Right lobe of liver (tissue), 6 donors: ENCODE data around the gene CACNA1B. TPM values are rescaled to one million over a fixed set of nuclear protein-coding genes. Genes with fewer than 3 reads are reported as not detected.

ENCODE experiments used
- ATAC-seq, 4 donors: fragments of 200-7000 bp; cut with Tn5 transposase; one replicate each; pipeline ENCODE4 v1.9.1; 2020; ENCODE audit warnings: mild to moderate bottlenecking in 4 of 4, moderate library complexity in 4 of 4
- DNase-seq, 3 donors: peaks; one replicate each; pipeline ENCODE4 v3.0.0-alpha.2; 2020
- H3K27ac ChIP-seq, 3 donors: fragments of 200-600 bp; one replicate each; pipeline ENCODE4 v1.8.0; 2022
- H3K27me3 ChIP-seq, 2 donors: fragments of 200-600 bp; one replicate each; pipeline ENCODE4 v1.8.0; 2022
- H3K36me3 ChIP-seq, 4 donors: fragments of 200-600 bp; sonication (generic) in 1 of 4; one replicate each; pipeline versions ENCODE4 v1.5.1 to v1.8.0; 2017 to 2022; ENCODE audit warnings: control low read depth in 1 of 4
- H3K4me1 ChIP-seq, 4 donors: fragments of 200-600 bp; sonication (generic) in 1 of 4; one replicate each; pipeline versions ENCODE4 v1.5.1 to v1.8.0; 2017 to 2022; ENCODE audit warnings: control low read depth in 1 of 4
- H3K4me3 ChIP-seq, 3 donors: fragments of 200-600 bp; one replicate each; pipeline ENCODE4 v1.8.0; 2022
- H3K9me3 ChIP-seq, 4 donors: fragments of 200-600 bp; sonication (generic) in 1 of 4; one replicate each; pipeline versions ENCODE4 v1.5.1 to v1.8.0; 2017 to 2022; ENCODE audit warnings: control low read depth in 1 of 4
- CTCF ChIP-seq, 4 donors: fragments of 200-600 bp in 3 of 4; fragments of 450-650 bp in 1 of 4; IDR thresholded peaks; one replicate each; pipeline versions ENCODE4 v1.5.1 to v1.8.0; 2016 to 2022; ENCODE audit warnings: antibody characterized with exemption in 4 of 4, mild to moderate bottlenecking in 2 of 4
- POLR2A ChIP-seq: fragments of 450-650 bp; IDR thresholded peaks from one replicate; pipeline ENCODE4 v1.6.1; 2017; ENCODE audit warnings: antibody characterized with exemption, mild to moderate bottlenecking
- WGBS: methylation state at CpG from one replicate; pipeline ENCODE4 v1.1.6; 2018; ENCODE audit warnings: low coverage, low lambda C conversion rate; ENCODE audit not compliant: insufficient coverage; ENCODE audit errors: missing lambda C conversion rate; 5-methylcytosine and 5-hydroxymethylcytosine counted together
- intact Hi-C, 2 donors: fragments of 100-400 bp; cut with DNase I; formaldehyde crosslinking; loops; one replicate each; pipeline versions ENCODE4 v1.11.2 to v1.14.1; 2022
- total RNA-seq, 6 experiments: library from RNA; depleted of rRNA in 2 of 6; stranded (reverse); fragments of >200 nt in 2 of 6; fragmentation: NEBNext Ultra II Directional in 3 of 6; extraction: Animal tissue kit (Norgen Biotek cat#: 25700) in 3 of 6; gene quantifications; one replicate each; pipeline versions ENCODE4 v1.1.0 to v1.2.4, GENCODE V29; 2016 to 2023
- donor health status: DM: no; HTN: yes; CAD: no.
- donor health status: DM: no; HTN: no; CAD: no.
- donor health status: DM: no; HTN: no; CAD: no.
- donor health status: DM: no; HTN: yes; CAD: no.
- donor health status: DM: no; HTN: yes; CAD: no.

The CACNA1B gene
- total RNA-seq, 6 experiments from 2014 or later = not detected

DNA sequence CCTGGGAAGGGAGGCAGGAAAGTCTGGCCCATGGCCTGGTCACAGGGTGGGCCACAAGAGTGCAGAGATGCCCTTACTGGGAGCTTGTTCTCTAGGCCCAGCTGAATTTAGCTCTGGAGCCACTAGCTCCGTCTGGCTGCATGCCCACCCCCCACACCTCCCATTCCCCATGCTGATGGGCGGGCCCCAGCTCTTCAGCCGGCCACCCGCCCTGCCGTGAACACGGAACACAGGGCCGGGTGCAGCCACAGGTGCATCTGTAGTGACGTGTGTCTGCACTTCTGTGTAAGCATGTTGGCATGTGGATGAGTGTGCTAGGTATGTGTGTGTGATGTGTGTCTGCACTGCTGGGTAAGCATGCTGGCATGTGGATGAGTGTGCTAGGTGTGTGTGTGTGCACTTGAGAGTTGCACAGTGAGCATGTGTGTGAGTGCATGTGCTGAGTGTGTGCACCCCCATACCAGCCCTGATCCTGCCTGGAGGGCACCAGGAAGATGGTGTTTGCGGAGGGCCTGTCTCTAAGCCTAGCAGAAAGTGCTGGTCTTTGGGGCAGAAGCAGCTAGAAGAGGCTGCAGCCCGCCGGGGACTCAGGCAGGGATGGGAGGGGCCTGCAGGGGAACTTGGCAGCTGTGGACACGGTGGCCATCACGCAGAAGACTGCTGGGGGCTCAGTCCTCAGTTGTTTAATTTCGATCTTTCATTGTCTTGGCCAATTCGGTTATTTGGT is 136.4 kb downstream of the CACNA1B start:
- 80% methylated on average over 2 of the region's 15 CpGs for WGBS

GRCh38 chr9:138014563-138014945 is 137.0 kb downstream of the CACNA1B start:
- Histone ChIP-seq H3K27ac (no peak overlapping the region), H3K36me3 (no peaks in the 10 kb centered on the region), H3K9me3 (no peaks in the 10 kb centered on the region), H3K27me3 (no peaks in the 10 kb centered on the region), H3K4me3 (no peak overlapping the region), H3K4me1 (no peaks in the 10 kb centered on the region)
- no peak for ATAC-seq
- TF ChIP-seq CTCF (IDR thresholded peaks at IDR 0.05) (no peak), POLR2A (no peak)
- intact Hi-C loops = no loop called here
- WGBS = 64% methylated on average over 3 of the region's 6 CpGs
- no peak for DNase-seq

More for the DNA sequence above, 136.4 kb downstream of the CACNA1B start:
- H3K9me3 ChIP-seq = no peaks in the 10 kb centered on the region
- intact Hi-C loops = no loop called here
- no peak overlapping the region for H3K27ac ChIP-seq
- no peak for ATAC-seq
- no peak for DNase-seq
- H3K4me1 ChIP-seq = no peaks in the 10 kb centered on the region
- H3K4me3 ChIP-seq = no peak overlapping the region
- TF ChIP-seq CTCF (IDR thresholded peaks at IDR 0.05) (no peak), POLR2A (no peak)
- H3K36me3 ChIP-seq = no peaks in the 10 kb centered on the region
- H3K27me3 ChIP-seq = no peaks in the 10 kb centered on the region

DNA sequence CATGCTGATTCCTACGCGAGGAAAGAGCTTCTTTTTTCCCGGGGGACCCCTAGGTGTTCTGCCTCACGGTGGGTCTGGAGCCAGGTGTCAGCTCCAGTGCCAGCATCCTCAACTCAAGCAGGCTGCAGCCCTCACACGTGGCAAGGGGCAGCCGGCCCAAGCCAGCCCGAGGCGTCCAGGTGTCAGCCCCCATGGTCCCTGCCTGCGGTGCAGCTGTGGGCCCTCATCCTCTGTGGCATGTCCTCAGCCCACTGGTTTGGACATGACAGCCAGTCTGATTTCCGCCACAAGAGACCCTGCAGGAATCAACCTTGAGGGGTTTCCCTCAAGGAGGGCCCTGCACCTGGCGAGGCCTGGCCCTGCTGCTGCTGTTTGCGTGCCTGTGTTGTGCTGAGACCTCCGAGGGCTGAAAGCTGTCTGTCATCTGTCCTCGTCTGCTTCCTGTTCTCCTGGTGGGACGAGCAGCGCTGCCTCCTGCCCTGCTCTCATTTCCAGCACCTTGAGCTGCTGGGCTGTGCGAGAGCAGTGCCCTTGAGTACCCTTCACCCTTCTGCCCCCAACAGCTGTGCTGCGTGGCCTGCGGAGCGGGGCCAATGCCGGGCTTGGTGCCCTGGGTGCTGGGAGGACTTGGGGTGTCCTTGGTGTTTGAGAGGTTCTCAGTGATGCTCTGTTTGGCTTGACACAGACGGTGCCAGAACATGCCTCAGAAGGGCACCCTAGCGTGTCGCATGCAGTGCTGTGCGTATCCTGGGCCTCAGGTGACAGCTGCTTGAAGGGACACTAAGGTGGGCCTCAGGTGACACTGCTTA is 137.6 kb downstream of the CACNA1B start:
- ATAC-seq = no peak
- Histone ChIP-seq H3K27ac (no peak overlapping the region), H3K4me3 (no peak overlapping the region), H3K27me3 (no peaks in the 10 kb centered on the region), H3K36me3 (no peaks in the 10 kb centered on the region), H3K9me3 (no peaks in the 10 kb centered on the region), H3K4me1 (no peaks in the 10 kb centered on the region)
- DNase-seq = no peak
- intact Hi-C loops = no loop called here
- TF ChIP-seq CTCF (IDR thresholded peaks at IDR 0.05) (no peak), POLR2A (no peak)
- WGBS = 17% methylated on average over 1 of the region's 25 CpGs

- Histone ChIP-seq H3K4me3 (no peak overlapping the region), H3K27me3 (no peaks in the 10 kb centered on the region), H3K9me3 (no peaks in the 10 kb centered on the region), H3K4me1 (no peaks in the 10 kb centered on the region), H3K27ac (no peak overlapping the region), H3K36me3 (no peaks in the 10 kb centered on the region)
- DNase-seq (no peak), ATAC-seq (no peak)
- 94% methylated on average over 13 of the region's 33 CpGs for WGBS
- intact Hi-C loops = no loop called here
- no peak for TF ChIP-seq POLR2A
- no peak for TF ChIP-seq CTCF (IDR thresholded peaks at IDR 0.05)
These were observed 139.0 kb downstream of the CACNA1B start for GRCh38 chr9:138016406-138017187.
